Right cardiac atrium (tissue), 5 donors: ENCODE measurements around the gene S100A1. TPM values are rescaled to one million over a fixed set of nuclear protein-coding genes. Genes with fewer than 3 reads are reported as not detected.
"Not testable (repeated sequence)": the region's sequence is repeated elsewhere in the genome, so short reads cannot be mapped to it uniquely, and the experiment has no call there.

ENCODE experiments used
- ATAC-seq, 2 donors: fragments of 200-7000 bp; cut with Tn5 transposase; one replicate each; pipeline versions ENCODE4 v1.8.0 to v1.9.1; 2020; ENCODE audit warnings: moderate library complexity in 2 of 2, mild to moderate bottlenecking in 1 of 2
- DNase-seq, 3 donors: peaks; one replicate each; pipeline ENCODE4 v3.0.0-alpha.2; 2020
- H3K27ac ChIP-seq: one replicate; pipeline ENCODE4 v1.5.1; 2013; ENCODE audit warnings: mild to moderate bottlenecking, low read length, control low read depth, moderate library complexity
- H3K27me3 ChIP-seq: one replicate; pipeline ENCODE4 v1.6.1; 2013; ENCODE audit not compliant: control insufficient read depth, insufficient read depth
- H3K4me1 ChIP-seq: one replicate; pipeline ENCODE4 v1.6.1; 2013; ENCODE audit warnings: low read length; ENCODE audit not compliant: control insufficient read depth, insufficient read depth
- H3K4me3 ChIP-seq: one replicate; pipeline ENCODE4 v1.5.1; 2013; ENCODE audit warnings: low read length, control low read depth
- H3K9me3 ChIP-seq: one replicate; pipeline ENCODE4 v1.6.1; 2013; ENCODE audit warnings: low read length; ENCODE audit not compliant: control insufficient read depth
- whole genome bisulfite sequencing: extraction: QIAGEN DNeasy Blood & Tissue Kit; methylation state at CpG from one replicate; pipeline ENCODE4 v1.1.7; 2013; 5-methylcytosine and 5-hydroxymethylcytosine counted together
- intact Hi-C, 4 donors: fragments of 100-400 bp; cut with DNase I; formaldehyde crosslinking; loops; one replicate each; pipeline versions ENCODE4 v1.11.0 to v1.14.0; 2022 to 2023
- polyA plus RNA-seq: library from polyadenylated mRNA; stranded (reverse); fragments of 200-250 nt; gene quantifications from one replicate; pipeline ENCODE4 v1.2.3, GENCODE V29; 2013
- total RNA-seq, 4 donors: library from RNA; stranded (reverse); fragmentation: NEBNext Ultra II Directional; extraction: Animal tissue kit (Norgen Biotek cat#: 25700); gene quantifications; one replicate each; pipeline ENCODE4 v1.2.1, GENCODE V29; 2021
- donor health status: healthy with polysubstance abuse.
- donor health status: DM: no; HTN: yes; CAD: no.
- donor health status: DM: no; HTN: no; CAD: no.
- donor health status: DM: no; HTN: yes; CAD: no; lungs with severe emphysema.
- donor health status: DM: yes; HTN: yes; CAD: no.

Gene S100A1
- total and polyA plus RNA-seq, 5 donors = 1,233 to 2,571 (median 1,739) TPM

GRCh38 chr1:153658400-153659174 is 30.4 kb downstream of the S100A1 start, which contains the start of gene SNAPIN:
Gene SNAPIN, plus strand, starts transcription at chr1:153658703. Its CDS starts 41 bp downstream, at chr1:153658744.
- 2% methylated on average over 53 of the region's 53 CpGs for WGBS
- H3K4me1 ChIP-seq = no peaks in the 10 kb centered on the region
- H3K4me3 ChIP-seq = peak within 1 kb of the TSS; percentile 78
- intact Hi-C loops = no loop called here
- peak; percentile 93 to 97 (median 96) for DNase-seq
- ATAC-seq = peak; percentile 97
- peak within 1 kb of the TSS; percentile 92 for H3K27ac ChIP-seq
- H3K9me3 ChIP-seq = no peaks in the 10 kb centered on the region
- no peaks in the 10 kb centered on the region for H3K27me3 ChIP-seq

- DNase-seq = no peak
- H3K27me3 ChIP-seq = no peaks in the 10 kb centered on the region
- intact Hi-C loops = no loop called here
- ATAC-seq = peak in 1 of 2 donors; percentile 2
- H3K4me1 ChIP-seq = no peaks in the 10 kb centered on the region
- peak overlapping the region; percentile 92 for H3K27ac ChIP-seq
- 26% methylated on average over 8 of the region's 8 CpGs for WGBS
- H3K4me3 ChIP-seq = peak overlapping the region; percentile 78
- H3K9me3 ChIP-seq = no peaks in the 10 kb centered on the region
Observed at GRCh38 chr1:153659175-153659534, 30.9 kb downstream of the S100A1 start.

GRCh38 chr1:153659656-153660055 is 31.4 kb downstream of the S100A1 start:
- intact Hi-C loops = no loop called here
- H3K4me3 ChIP-seq = peak overlapping the region; percentile 78
- no peaks in the 10 kb centered on the region for H3K4me1 ChIP-seq
- ATAC-seq (no peak), DNase-seq (no peak)
- H3K27ac ChIP-seq = no peak overlapping the region
- 75% methylated on average over 9 of the region's 9 CpGs for WGBS
- no peaks in the 10 kb centered on the region for H3K9me3 ChIP-seq
- H3K27me3 ChIP-seq = no peaks in the 10 kb centered on the region

- H3K4me1 ChIP-seq = no peaks in the 10 kb centered on the region
- no peaks in the 10 kb centered on the region for H3K27me3 ChIP-seq
- DNase-seq (no peak), ATAC-seq (no peak)
- 63% methylated on average over 9 of the region's 9 CpGs for WGBS
- intact Hi-C loops = no loop called here
- no peaks in the 10 kb centered on the region for H3K9me3 ChIP-seq
- no peak overlapping the region for H3K27ac ChIP-seq
- H3K4me3 ChIP-seq = no peak overlapping the region
Observed at GRCh38 chr1:153661111-153661708, 33.0 kb downstream of the S100A1 start.

GRCh38 chr1:153662269-153662668 is 34.0 kb downstream of the S100A1 start:
- H3K4me3 ChIP-seq = no peak overlapping the region
- no peaks in the 10 kb centered on the region for H3K27me3 ChIP-seq
- intact Hi-C loops = no loop called here
- H3K27ac ChIP-seq = no peak overlapping the region
- WGBS = 44% methylated on average over 2 of the region's 2 CpGs
- no peaks in the 10 kb centered on the region for H3K9me3 ChIP-seq
- no peaks in the 10 kb centered on the region for H3K4me1 ChIP-seq
- DNase-seq (no peak), ATAC-seq (no peak)

GRCh38 chr1:153663211-153663610 is 35.0 kb downstream of the S100A1 start:
- 85% methylated on average over 5 of the region's 5 CpGs for WGBS
- Histone ChIP-seq H3K27ac (no peak overlapping the region), H3K27me3 (no peaks in the 10 kb centered on the region), H3K4me1 (no peaks in the 10 kb centered on the region), H3K4me3 (no peak overlapping the region), H3K9me3 (no peaks in the 10 kb centered on the region)
- intact Hi-C loops = no loop called here
- DNase-seq (no peak), ATAC-seq (no peak)

- 84% methylated on average over 4 of the region's 4 CpGs for WGBS
- no peaks in the 10 kb centered on the region for H3K4me1 ChIP-seq
- no peaks in the 10 kb centered on the region for H3K9me3 ChIP-seq
- H3K4me3 ChIP-seq = no peak overlapping the region
- intact Hi-C loops = no loop called here
- H3K27me3 ChIP-seq = no peaks in the 10 kb centered on the region
- no peak overlapping the region for H3K27ac ChIP-seq
- DNase-seq (no peak), ATAC-seq (no peak)
Observed at GRCh38 chr1:153667439-153667838, 39.2 kb downstream of the S100A1 start.

- ATAC-seq, H3K27ac ChIP-seq, H3K4me3 ChIP-seq, DNase-seq, H3K27me3 ChIP-seq, H3K4me1 ChIP-seq, intact Hi-C loops, H3K9me3 ChIP-seq: not testable (repeated sequence)
- WGBS = 95% methylated on average over 8 of the region's 8 CpGs
Observed at GRCh38 chr1:153668672-153669071, 40.4 kb downstream of the S100A1 start.

GRCh38 chr1:153669606-153670005 is 41.4 kb downstream of the S100A1 start:
- intact Hi-C loops = loop anchor here in 2 of 4 donors (10.0 kb wide), 1 partner anchor 315 kb away; the partner anchor contains the start of gene RAB13 (in 2 of the 2)
- Histone ChIP-seq H3K27ac (no peak overlapping the region), H3K27me3 (no peaks in the 10 kb centered on the region), H3K4me3 (peak overlapping the region; percentile 97), H3K4me1 (no peaks in the 10 kb centered on the region), H3K9me3 (no peaks in the 10 kb centered on the region)
- no peak for ATAC-seq
- no peak for DNase-seq
- WGBS = 75% methylated on average over 6 of the region's 6 CpGs

- Histone ChIP-seq H3K27ac (peak overlapping the region; percentile 82), H3K4me1 (no peaks in the 10 kb centered on the region), H3K9me3 (no peaks in the 10 kb centered on the region), H3K27me3 (no peaks in the 10 kb centered on the region), H3K4me3 (peak overlapping the region; percentile 97)
- DNase-seq = peak in 1 of 3 donors; percentile 76
- WGBS = 1% methylated on average over 22 of the region's 22 CpGs
- intact Hi-C loops = loop anchor here in 2 of 4 donors (10.0 kb wide), 1 partner anchor 314 kb away; the partner anchor contains the start of gene RAB13 (in 2 of the 2)
- ATAC-seq = peak; percentile 34 to 45
Observed at GRCh38 chr1:153670257-153670858, 42.1 kb downstream of the S100A1 start.
